DOHH2 (cell line): Measurements from ENCODE around the gene VSNL1.

Experiments used
- H3F3A ChIP-seq: fragments of 200-600 bp; sonication (generic), shearing (Covaris generic); 2 replicates; pipeline ENCODE4 v1.6.0; 2016; ENCODE audit warnings: antibody characterized with exemption, mild to moderate bottlenecking; ENCODE audit not compliant: control insufficient read depth, insufficient read depth
- H3K27ac ChIP-seq: fragments of 200-600 bp; sonication (generic); 2 replicates; pipeline ENCODE4 v1.5.1; 2014; ENCODE audit warnings: low read depth, mild to moderate bottlenecking, low read length, moderate library complexity
- H3K27me3 ChIP-seq: fragments of 200-600 bp; sonication (generic); 2 replicates; pipeline ENCODE4 v1.6.1; 2014; ENCODE audit warnings: mild to moderate bottlenecking, low read length, mixed read lengths; ENCODE audit not compliant: control insufficient read depth
- H3K36me3 ChIP-seq: fragments of 200-600 bp; sonication (generic); 2 replicates; pipeline ENCODE4 v1.6.1; 2014; ENCODE audit warnings: mild to moderate bottlenecking, low read length, moderate library complexity, mixed read lengths; ENCODE audit not compliant: control insufficient read depth
- H3K4me1 ChIP-seq: fragments of 200-600 bp; sonication (generic); 2 replicates; pipeline ENCODE4 v1.6.1; 2014; ENCODE audit warnings: mild to moderate bottlenecking, low read length, mixed read lengths; ENCODE audit not compliant: control insufficient read depth
- H3K4me2 ChIP-seq: fragments of 200-600 bp; sonication (generic); 2 replicates; pipeline ENCODE4 v1.6.0; 2014; ENCODE audit warnings: mild to moderate bottlenecking, low read length, moderate library complexity
- H3K4me3 ChIP-seq: fragments of 200-600 bp; sonication (generic); 2 replicates; pipeline ENCODE4 v1.5.1; 2014; ENCODE audit warnings: mild to moderate bottlenecking, low read length, mixed read lengths
- H3K79me2 ChIP-seq: fragments of 200-600 bp; sonication (generic); 2 replicates; pipeline ENCODE4 v1.6.1; 2014; ENCODE audit warnings: mild to moderate bottlenecking, low read length, mixed read lengths; ENCODE audit not compliant: control insufficient read depth
- H3K9me2 ChIP-seq: fragments of 200-600 bp; sonication (generic); replicated peaks from 2 replicates; pipeline ENCODE4 v1.6.1; 2014; ENCODE audit warnings: mild to moderate bottlenecking, low read length, mixed read lengths; ENCODE audit not compliant: control insufficient read depth
- H3K9me3 ChIP-seq: fragments of 200-600 bp; sonication (generic); 2 replicates; pipeline ENCODE4 v1.6.1; 2014; ENCODE audit warnings: antibody characterized with exemption, low read length, mixed read lengths; ENCODE audit not compliant: control insufficient read depth, insufficient read depth
- H4K20me1 ChIP-seq: fragments of 200-600 bp; sonication (generic); 2 replicates; pipeline ENCODE4 v1.6.0; 2014; ENCODE audit warnings: low read depth, mild to moderate bottlenecking, antibody characterized with exemption, low read length, moderate library complexity; ENCODE audit not compliant: control insufficient read depth, insufficient read depth
- EZH2phosphoT487 ChIP-seq: fragments of 200-600 bp; sonication (generic); IDR thresholded peaks from 2 replicates; pipeline ENCODE4 v1.6.1; 2017; ENCODE audit warnings: borderline replicate concordance, mild to moderate bottlenecking, antibody characterized with exemption, low read length, moderate library complexity, mixed read lengths
- TF ChIP-seq, protein P1 (sequence below): fragments of 200-600 bp; sonication (generic); IDR thresholded peaks from one replicate; pipeline ENCODE4 v1.5.1; 2014; ENCODE audit warnings: antibody characterized with exemption, mild to moderate bottlenecking, low read depth, low read length; ENCODE audit not compliant: poor library complexity, severe bottlenecking

Gene VSNL1

DNA sequence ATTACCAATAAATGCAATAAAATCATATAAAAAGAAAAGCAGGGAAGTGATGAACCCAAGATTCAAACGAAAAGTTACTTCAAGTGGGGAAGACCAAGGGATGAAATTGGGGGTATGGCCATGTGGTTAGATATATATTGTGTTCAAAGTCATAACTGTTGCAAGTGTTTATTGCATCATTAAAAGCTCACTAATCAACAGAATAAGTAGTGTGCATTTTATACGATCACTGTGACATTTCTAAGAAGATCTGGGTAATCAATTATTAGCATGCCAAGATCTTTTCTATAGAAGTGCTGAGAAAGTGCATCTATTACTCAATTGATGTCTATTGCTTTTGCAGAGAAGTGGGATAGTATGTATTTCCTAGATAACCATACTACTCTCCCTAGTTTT, 52.9 kb downstream of the VSNL1 start:
- Histone ChIP-seq H3K9me3 (no peaks in the 10 kb centered on the region), H3K4me2 (no peak overlapping the region), H3K27ac (no peak overlapping the region), H4K20me1 (no peaks in the 10 kb centered on the region), H3K4me3 (no peak overlapping the region), H3K79me2 (no peaks in the 10 kb centered on the region), H3K36me3 (no peaks in the 10 kb centered on the region), H3F3A (no peaks in the 10 kb centered on the region), H3K4me1 (no peaks in the 10 kb centered on the region), H3K9me2 (no peaks in the 10 kb centered on the region), H3K27me3 (no peaks in the 10 kb centered on the region)
- TF ChIP-seq, protein P1, sequence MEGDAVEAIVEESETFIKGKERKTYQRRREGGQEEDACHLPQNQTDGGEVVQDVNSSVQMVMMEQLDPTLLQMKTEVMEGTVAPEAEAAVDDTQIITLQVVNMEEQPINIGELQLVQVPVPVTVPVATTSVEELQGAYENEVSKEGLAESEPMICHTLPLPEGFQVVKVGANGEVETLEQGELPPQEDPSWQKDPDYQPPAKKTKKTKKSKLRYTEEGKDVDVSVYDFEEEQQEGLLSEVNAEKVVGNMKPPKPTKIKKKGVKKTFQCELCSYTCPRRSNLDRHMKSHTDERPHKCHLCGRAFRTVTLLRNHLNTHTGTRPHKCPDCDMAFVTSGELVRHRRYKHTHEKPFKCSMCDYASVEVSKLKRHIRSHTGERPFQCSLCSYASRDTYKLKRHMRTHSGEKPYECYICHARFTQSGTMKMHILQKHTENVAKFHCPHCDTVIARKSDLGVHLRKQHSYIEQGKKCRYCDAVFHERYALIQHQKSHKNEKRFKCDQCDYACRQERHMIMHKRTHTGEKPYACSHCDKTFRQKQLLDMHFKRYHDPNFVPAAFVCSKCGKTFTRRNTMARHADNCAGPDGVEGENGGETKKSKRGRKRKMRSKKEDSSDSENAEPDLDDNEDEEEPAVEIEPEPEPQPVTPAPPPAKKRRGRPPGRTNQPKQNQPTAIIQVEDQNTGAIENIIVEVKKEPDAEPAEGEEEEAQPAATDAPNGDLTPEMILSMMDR = no peak
- no peak for TF ChIP-seq EZH2phosphoT487

GRCh38 chr2:17593841-17594491, 53.5 kb downstream of the VSNL1 start:
- no peak for TF ChIP-seq EZH2phosphoT487
- TF ChIP-seq, protein P1 = no peak
- Histone ChIP-seq H3K36me3 (no peaks in the 10 kb centered on the region), H3K4me1 (no peaks in the 10 kb centered on the region), H3K9me3 (no peaks in the 10 kb centered on the region), H3K4me3 (no peak overlapping the region), H3F3A (no peaks in the 10 kb centered on the region), H3K4me2 (no peak overlapping the region), H4K20me1 (no peaks in the 10 kb centered on the region), H3K79me2 (no peaks in the 10 kb centered on the region), H3K27ac (no peak overlapping the region), H3K9me2 (no peaks in the 10 kb centered on the region), H3K27me3 (no peaks in the 10 kb centered on the region)

GRCh38 chr2:17594533-17595401, 54.3 kb downstream of the VSNL1 start:
- H3F3A ChIP-seq = no peaks in the 10 kb centered on the region

More at GRCh38 chr2:17594533-17595401, 54.3 kb downstream of the VSNL1 start:
- H3K36me3 ChIP-seq = no peaks in the 10 kb centered on the region
- no peak overlapping the region for H3K4me3 ChIP-seq
- no peaks in the 10 kb centered on the region for H3K9me3 ChIP-seq
- H3K27me3 ChIP-seq = no peaks in the 10 kb centered on the region
- H4K20me1 ChIP-seq = no peaks in the 10 kb centered on the region
- TF ChIP-seq, protein P1 = no peak
- TF ChIP-seq EZH2phosphoT487 = no peak
- no peaks in the 10 kb centered on the region for H3K9me2 ChIP-seq
- no peaks in the 10 kb centered on the region for H3K79me2 ChIP-seq
- H3K4me1 ChIP-seq = no peaks in the 10 kb centered on the region
- no peak overlapping the region for H3K27ac ChIP-seq
- H3K4me2 ChIP-seq = no peak overlapping the region
